ENCODE data around the gene MMP12. TPM values are rescaled to one million over a fixed set of nuclear protein-coding genes. Genes with fewer than 3 reads are reported as not detected.

The MMP12 gene
- total RNA-seq, 4 donors from 2014 or later: not detected

DNA sequence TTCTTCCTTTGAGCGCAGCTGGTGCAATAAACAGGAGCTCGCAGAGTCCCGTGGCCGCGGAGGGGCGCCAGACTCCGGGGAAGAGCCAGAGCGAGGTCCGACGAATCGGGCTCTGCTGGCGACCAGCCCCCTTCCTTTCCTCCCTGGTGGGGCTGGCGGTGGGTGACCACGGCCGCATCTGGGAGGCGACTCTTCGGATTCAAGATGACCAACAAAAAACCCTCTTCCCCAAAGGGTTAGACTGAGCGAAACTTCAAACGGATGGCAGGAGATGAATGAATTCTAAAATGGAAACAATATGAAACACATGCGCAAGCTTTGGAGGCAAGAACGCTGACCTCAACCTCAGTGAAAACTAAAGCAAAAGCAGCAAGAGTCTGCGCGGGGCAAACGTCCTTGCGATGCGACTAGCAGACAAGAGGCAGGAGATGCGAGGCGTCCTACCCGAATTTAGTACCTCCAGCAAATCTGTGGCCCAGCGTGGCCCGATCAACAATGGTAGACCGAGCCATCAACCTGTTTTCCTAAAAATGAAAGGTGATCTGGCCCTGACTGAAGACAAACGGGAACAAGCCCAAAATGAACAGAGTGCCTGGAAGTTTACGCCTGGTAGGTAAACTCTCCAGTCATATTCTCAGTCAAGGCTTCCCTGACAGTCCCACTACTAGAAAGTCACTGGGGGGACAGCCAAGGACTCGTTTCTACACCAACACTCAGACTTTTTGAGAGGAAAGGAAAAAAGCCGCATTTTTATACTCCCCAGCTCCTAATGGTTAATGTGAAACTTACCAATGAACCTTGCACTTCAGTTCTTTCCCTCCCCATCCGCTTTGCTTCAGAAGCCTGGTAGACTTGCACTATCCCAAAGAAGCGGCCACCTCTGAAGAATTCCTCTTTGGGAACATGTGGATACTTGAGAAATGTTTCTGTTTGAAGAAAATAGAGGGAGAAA is 43.0 kb downstream of the MMP12 start:
- no peaks in the 10 kb centered on the region for H3K9me3 ChIP-seq
- no peak overlapping the region for H3K27ac ChIP-seq
- DNase-seq: peak in 1 of 2 donors; percentile 3
- H3K27me3 ChIP-seq: no peaks in the 10 kb centered on the region
- H3K4me1 ChIP-seq: no peaks in the 10 kb centered on the region
- WGBS, 2 donors: 30 to 35% methylated on average over 38 of the region's 38 CpGs
- intact Hi-C loops (cut with DNase I): no loop called here
- H3K4me3 ChIP-seq (replicated peaks in 1 of 3): no peak overlapping the region
- TF ChIP-seq, protein P1, sequence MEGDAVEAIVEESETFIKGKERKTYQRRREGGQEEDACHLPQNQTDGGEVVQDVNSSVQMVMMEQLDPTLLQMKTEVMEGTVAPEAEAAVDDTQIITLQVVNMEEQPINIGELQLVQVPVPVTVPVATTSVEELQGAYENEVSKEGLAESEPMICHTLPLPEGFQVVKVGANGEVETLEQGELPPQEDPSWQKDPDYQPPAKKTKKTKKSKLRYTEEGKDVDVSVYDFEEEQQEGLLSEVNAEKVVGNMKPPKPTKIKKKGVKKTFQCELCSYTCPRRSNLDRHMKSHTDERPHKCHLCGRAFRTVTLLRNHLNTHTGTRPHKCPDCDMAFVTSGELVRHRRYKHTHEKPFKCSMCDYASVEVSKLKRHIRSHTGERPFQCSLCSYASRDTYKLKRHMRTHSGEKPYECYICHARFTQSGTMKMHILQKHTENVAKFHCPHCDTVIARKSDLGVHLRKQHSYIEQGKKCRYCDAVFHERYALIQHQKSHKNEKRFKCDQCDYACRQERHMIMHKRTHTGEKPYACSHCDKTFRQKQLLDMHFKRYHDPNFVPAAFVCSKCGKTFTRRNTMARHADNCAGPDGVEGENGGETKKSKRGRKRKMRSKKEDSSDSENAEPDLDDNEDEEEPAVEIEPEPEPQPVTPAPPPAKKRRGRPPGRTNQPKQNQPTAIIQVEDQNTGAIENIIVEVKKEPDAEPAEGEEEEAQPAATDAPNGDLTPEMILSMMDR (IDR thresholded peaks at IDR 0.05): peak in 1 of 6 experiments; percentile 17
- no peak for TF ChIP-seq POLR2A (IDR thresholded peaks at IDR 0.05)
- H3K36me3 ChIP-seq: no peaks in the 10 kb centered on the region

DNA sequence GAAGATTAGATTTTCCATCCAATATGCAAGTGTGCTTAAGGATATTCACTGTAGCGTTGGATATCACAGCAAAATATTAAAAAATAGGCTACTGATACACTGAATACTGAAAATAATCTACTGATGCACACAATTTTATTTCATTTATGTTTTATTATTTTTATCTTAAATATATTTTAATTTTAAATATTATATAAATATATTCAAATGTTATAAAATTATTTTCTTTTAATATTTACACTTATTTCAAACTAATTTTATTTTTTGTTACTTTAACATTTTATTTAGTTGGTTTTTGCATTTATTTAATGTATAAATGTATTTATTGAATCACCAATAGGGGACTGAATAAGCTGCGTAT is 43.7 kb downstream of the MMP12 start:
- intact Hi-C loops (cut with DNase I): no loop called here
- Histone ChIP-seq H3K9me3 (no peaks in the 10 kb centered on the region), H3K36me3 (no peaks in the 10 kb centered on the region), H3K4me3 (replicated peaks in 1 of 3) (no peak overlapping the region), H3K4me1 (no peaks in the 10 kb centered on the region), H3K27ac (no peak overlapping the region), H3K27me3 (no peaks in the 10 kb centered on the region)
- DNase-seq: no peak
- TF ChIP-seq POLR2A (IDR thresholded peaks at IDR 0.05): no peak
- TF ChIP-seq, protein P1 (IDR thresholded peaks at IDR 0.05): no peak
- WGBS, 2 donors: 58 to 60% methylated on average over 2 of the region's 2 CpGs

DNA sequence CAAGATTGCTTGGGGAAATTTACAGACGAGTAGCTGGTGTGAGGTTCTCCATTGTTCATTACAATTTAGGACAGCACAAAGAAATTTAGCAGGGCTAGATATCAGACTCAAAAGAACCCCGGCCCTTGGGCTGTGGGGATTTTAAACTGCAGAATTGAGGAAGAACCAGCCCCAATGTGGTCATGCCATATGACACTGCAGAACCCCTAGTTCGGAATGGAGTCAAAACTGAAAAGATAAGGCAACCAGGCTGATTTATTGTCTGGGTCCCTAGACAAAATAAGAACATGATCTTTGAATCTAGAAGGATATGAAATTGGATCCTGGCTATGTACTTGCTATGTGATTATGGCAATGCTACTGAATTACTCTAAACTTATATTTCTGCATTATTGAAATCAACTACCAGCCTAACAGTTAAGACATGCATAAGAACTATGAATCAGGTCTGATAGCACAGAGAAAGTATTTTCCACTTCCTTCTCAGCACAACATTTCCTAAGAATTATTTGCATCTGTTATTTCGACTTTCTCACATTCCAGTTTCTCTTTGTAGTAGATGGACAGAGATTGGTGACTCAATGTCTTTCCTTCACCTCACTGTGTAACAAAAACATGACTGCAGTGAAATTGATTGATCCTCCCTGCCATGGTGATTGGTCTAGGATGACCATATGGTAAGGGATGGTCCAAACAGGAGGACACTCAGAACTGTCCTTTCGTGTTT is 44.6 kb downstream of the MMP12 start:
- no peaks in the 10 kb centered on the region for H3K27me3 ChIP-seq
- no peak overlapping the region for H3K4me3 ChIP-seq (replicated peaks in 1 of 3)
- no peak for DNase-seq
- no peak overlapping the region for H3K27ac ChIP-seq
- TF ChIP-seq, protein P1 (IDR thresholded peaks at IDR 0.05): no peak
- no peak for TF ChIP-seq POLR2A (IDR thresholded peaks at IDR 0.05)
- WGBS, 2 donors: 70 to 81% methylated on average over 5 of the region's 5 CpGs
- H3K9me3 ChIP-seq: no peaks in the 10 kb centered on the region
- H3K4me1 ChIP-seq: no peaks in the 10 kb centered on the region
- intact Hi-C loops (cut with DNase I): no loop called here
- H3K36me3 ChIP-seq: no peaks in the 10 kb centered on the region

DNA sequence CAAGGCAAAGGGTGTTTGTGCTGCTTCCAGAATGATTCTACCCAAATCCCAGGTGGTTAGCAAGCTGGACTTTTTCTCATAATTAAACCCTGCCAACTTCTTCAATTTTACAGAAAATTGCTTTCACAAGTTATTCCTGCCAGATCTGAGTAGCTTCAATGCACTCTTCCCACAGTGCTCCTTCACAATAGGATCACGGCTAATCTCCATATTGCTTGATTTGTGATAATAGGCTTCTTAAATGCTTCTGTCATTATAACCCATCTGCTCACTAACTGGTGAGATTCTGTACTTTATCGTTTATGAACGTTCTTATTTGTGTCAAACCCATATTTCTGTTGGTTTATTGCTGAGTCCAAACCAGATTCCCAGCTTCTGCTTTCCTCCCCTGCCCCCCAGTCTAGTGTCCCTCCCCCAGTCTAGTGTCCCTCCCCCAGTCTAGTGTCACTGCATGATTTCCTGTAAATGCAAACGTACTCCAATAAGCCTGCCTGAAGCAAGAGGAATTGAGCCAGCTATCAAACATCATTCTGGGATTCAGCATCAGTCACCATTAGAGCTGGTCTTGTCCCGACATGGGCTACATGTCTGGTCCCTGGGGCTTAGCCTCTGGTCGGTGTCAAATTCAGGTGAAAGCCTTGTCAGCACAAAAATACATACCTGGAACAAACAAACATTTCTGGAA is 45.3 kb downstream of the MMP12 start:
- H3K27me3 ChIP-seq: no peaks in the 10 kb centered on the region
- no peak for DNase-seq
- no peaks in the 10 kb centered on the region for H3K4me1 ChIP-seq
- no peak overlapping the region for H3K27ac ChIP-seq
- no peak for TF ChIP-seq POLR2A (IDR thresholded peaks at IDR 0.05)
- TF ChIP-seq, protein P1 (IDR thresholded peaks at IDR 0.05): no peak
- H3K36me3 ChIP-seq: no peaks in the 10 kb centered on the region
- 73 to 77% methylated on average over 6 of the region's 6 CpGs for WGBS, 2 donors
- H3K4me3 ChIP-seq (replicated peaks in 1 of 3): no peak overlapping the region
- intact Hi-C loops (cut with DNase I): no loop called here
- no peaks in the 10 kb centered on the region for H3K9me3 ChIP-seq
